GM18505 (cell line): ENCODE results near the gene RPS10.

ENCODE experiments used
- ATAC-seq: cut with Tn5 transposase; IDR thresholded peaks from one replicate; pipeline ENCODE4 v1.9.1; 2021; ENCODE audit not compliant: unreplicated experiment
- POLR2A ChIP-seq: IDR thresholded peaks from 4 replicates; pipeline ENCODE4 v1.6.1; 2011; ENCODE audit warnings: borderline replicate concordance; ENCODE audit not compliant: insufficient read depth, insufficient read length; ENCODE audit errors: extremely low read depth

Gene RPS10

DNA sequence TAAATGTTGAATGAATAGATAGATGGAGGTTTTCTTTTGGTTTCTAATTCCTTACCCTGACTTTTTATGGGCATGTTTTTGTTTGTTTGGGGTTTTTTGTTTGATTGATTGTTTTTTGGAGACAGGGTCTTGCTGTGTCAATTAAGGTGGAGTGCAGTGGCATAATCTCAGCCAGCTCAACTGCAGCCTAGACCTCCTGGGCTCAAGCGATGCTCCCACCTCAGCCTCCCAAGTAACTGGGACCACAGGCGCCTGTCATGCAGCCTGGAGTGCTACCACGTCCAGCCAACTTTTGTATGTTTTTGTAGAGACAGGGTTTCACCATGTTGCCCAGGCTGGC is 31.9 kb downstream of the RPS10 start:
- no peak for TF ChIP-seq POLR2A
- ATAC-seq: no peak

GRCh38 chr6:34393191-34393965 is 32.5 kb downstream of the RPS10 start:
- ATAC-seq: no peak
- TF ChIP-seq POLR2A: no peak

GRCh38 chr6:34392497-34393190 is 33.2 kb downstream of the RPS10 start, which contains the start of gene NUDT3:
Gene NUDT3, minus strand, starts transcription at chr6:34392669. Its CDS starts 307 bp downstream, at chr6:34392362.
- ATAC-seq: peak; percentile 80
- TF ChIP-seq POLR2A: peak; percentile 72

GRCh38 chr6:34391786-34392496 is 33.9 kb downstream of the RPS10 start:
- ATAC-seq: peak; percentile 47
- peak; percentile 58 for TF ChIP-seq POLR2A

- ATAC-seq: no peak
- TF ChIP-seq POLR2A: no peak
Observed at GRCh38 chr6:34391473-34391785, 34.4 kb downstream of the RPS10 start.

- no peak for ATAC-seq
- no peak for TF ChIP-seq POLR2A
Observed at GRCh38 chr6:34390531-34391472, 35.1 kb downstream of the RPS10 start.

DNA sequence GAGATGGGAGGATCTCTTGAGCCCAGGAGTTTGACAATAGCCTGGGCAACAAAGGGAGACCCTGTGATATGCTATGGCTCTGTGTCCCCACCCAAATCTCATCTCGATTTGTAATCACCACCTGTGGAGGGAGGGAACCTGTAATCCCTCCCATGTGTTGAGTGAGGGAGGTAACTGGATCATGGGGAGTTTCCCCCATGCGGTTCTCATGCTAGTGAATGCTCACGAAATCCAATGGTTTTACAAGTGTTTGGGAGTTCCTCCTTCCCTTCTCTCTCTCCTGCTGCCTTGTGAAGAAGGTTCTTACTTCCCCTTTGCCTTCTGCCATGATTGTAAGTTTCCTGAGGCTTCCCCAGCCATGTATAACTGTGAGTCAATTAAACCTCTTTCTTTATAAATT is 36.8 kb downstream of the RPS10 start:
- TF ChIP-seq POLR2A: no peak
- ATAC-seq: no peak

GRCh38 chr6:34388421-34388820 is 37.4 kb downstream of the RPS10 start:
- ATAC-seq: no peak
- TF ChIP-seq POLR2A: no peak

DNA sequence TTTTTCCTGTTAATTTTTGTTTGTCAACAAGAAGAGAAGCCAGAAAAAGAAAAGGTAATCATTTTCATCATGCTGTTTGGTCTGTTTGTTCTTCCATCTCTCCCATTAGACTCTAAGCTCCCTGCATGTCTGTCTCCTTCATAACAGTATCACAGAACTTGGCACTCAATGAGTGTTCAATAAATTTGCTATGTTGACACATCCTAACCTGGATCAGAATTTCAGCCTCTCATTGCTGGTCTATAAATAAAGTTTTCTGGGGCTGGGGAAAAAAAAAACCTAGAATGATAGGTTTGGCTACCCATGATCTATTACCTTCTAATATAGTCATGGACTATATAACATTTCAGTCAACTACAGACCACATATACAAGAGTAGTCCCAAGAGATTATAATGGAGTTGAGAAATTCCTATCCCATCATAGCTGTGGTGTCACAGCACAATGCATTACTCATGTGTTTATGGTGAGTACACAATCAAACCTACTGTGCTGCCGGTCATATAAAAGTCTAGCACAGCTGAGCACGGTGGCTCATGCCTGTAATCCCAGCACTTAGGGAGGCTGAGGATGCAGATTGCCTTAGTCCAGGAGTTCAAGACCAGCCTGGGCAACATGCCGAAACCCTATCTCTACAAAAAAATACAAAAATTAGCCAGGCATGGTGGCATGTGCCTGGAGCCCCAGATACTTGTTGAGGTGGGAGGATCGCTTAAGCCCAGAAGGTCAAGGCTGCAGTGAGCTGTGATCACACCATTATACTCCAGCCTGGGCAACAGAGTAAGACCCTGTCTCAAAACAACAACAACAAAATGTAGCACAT is 39.3 kb downstream of the RPS10 start:
- ATAC-seq: no peak
- no peak for TF ChIP-seq POLR2A

- ATAC-seq: no peak
- no peak for TF ChIP-seq POLR2A
Observed at GRCh38 chr6:34385793-34386195, 40.1 kb downstream of the RPS10 start.

- TF ChIP-seq POLR2A: no peak
- ATAC-seq: no peak
Observed at GRCh38 chr6:34384321-34385153, 41.3 kb downstream of the RPS10 start.

GRCh38 chr6:34383656-34384320 is 42.1 kb downstream of the RPS10 start:
- no peak for TF ChIP-seq POLR2A
- no peak for ATAC-seq
